Astrocyte (in vitro differentiated cells and primary cell): ENCODE measurements around the gene KBTBD6.
"Not testable (repeated sequence)": the region's sequence is repeated elsewhere in the genome, so short reads cannot be mapped to it uniquely, and the experiment has no call there.

Experiments used
- CTCF ChIP-seq: IDR thresholded peaks from 2 replicates; pipeline ENCODE4 v1.5.1; 2011; ENCODE audit warnings: low read depth, mild to moderate bottlenecking, inconsistent platforms, low read length, moderate library complexity; ENCODE audit not compliant: insufficient read depth
- EZH2 ChIP-seq: IDR thresholded peaks from 2 replicates; pipeline ENCODE4 v1.6.1; 2012; ENCODE audit warnings: mild to moderate bottlenecking, low read length, inconsistent platforms; ENCODE audit not compliant: insufficient read depth

GRCh38 chr13:41131189-41131588 is 1.4 kb downstream of the KBTBD6 start:
- TF ChIP-seq CTCF, EZH2: not testable (repeated sequence)
